Measurements from ENCODE around the gene NYAP1.
"Not testable (repeated sequence)": the region's sequence is repeated elsewhere in the genome, so short reads cannot be mapped to it uniquely, and the experiment has no call there.

Gene NYAP1

DNA sequence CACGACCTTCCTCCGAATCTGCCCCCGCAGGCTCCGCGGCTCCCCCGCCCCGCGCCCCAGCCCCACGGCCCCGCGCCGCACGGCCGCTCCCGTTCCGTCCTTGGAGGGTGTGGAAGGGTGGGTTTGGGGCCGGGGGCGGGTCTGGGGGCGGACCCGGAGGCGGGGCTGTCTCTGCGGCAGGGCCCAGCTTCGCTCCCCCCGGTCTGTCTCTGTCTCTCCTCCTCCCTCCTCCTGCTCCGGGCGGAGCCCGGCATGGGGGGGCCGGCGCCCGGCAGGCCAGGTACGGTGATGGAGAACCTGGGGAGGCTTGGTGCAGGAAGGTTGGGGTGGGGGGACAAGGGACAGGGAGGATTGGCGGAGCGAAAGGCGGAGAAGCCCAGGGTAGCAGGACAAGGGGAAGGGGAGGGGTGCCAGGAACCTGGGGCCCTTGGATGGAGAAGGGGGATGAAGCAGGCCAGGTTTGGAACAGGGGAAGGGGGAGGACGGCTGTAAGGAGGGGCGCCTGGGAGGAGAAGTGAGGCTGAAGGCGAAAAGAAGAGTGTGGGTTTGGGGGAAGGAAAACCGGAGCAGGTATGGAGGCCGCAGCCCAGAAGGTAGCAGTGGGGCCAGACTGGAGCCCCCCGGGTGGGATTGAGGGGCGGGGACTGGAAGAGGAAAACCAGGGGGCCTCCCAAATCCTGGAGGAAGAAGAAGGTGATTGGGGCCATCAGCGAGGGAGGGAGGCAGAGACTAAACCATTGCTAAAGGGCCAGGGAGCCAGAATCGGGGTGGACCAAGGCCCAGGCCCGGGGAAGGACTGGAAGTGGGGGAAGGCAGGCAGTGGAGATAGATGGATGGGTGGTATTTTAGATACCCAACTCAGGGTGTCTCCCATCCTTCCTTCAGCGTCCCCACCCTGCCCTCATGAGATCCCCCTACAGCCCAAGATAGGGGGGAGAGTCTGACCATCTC lies at the start of gene NYAP1:
TSS of gene NYAP1 (plus strand) at position 206 of the 951 bp plus-strand sequence. CDS start 1,385 bp downstream, outside the sequence.
- TF ChIP-seq, protein P1, sequence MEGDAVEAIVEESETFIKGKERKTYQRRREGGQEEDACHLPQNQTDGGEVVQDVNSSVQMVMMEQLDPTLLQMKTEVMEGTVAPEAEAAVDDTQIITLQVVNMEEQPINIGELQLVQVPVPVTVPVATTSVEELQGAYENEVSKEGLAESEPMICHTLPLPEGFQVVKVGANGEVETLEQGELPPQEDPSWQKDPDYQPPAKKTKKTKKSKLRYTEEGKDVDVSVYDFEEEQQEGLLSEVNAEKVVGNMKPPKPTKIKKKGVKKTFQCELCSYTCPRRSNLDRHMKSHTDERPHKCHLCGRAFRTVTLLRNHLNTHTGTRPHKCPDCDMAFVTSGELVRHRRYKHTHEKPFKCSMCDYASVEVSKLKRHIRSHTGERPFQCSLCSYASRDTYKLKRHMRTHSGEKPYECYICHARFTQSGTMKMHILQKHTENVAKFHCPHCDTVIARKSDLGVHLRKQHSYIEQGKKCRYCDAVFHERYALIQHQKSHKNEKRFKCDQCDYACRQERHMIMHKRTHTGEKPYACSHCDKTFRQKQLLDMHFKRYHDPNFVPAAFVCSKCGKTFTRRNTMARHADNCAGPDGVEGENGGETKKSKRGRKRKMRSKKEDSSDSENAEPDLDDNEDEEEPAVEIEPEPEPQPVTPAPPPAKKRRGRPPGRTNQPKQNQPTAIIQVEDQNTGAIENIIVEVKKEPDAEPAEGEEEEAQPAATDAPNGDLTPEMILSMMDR (conservative IDR thresholded peaks at IDR 0.05; ENCODE audit: control insufficient read depth, insufficient read depth, low read depth, low read length): no peak
- H3K4me3 ChIP-seq (ENCODE audit: control insufficient read depth, low read depth, low read length): peak within 1 kb of the TSS; percentile 50
- no peak for DNase-seq (ENCODE audit: low read depth)

DNA sequence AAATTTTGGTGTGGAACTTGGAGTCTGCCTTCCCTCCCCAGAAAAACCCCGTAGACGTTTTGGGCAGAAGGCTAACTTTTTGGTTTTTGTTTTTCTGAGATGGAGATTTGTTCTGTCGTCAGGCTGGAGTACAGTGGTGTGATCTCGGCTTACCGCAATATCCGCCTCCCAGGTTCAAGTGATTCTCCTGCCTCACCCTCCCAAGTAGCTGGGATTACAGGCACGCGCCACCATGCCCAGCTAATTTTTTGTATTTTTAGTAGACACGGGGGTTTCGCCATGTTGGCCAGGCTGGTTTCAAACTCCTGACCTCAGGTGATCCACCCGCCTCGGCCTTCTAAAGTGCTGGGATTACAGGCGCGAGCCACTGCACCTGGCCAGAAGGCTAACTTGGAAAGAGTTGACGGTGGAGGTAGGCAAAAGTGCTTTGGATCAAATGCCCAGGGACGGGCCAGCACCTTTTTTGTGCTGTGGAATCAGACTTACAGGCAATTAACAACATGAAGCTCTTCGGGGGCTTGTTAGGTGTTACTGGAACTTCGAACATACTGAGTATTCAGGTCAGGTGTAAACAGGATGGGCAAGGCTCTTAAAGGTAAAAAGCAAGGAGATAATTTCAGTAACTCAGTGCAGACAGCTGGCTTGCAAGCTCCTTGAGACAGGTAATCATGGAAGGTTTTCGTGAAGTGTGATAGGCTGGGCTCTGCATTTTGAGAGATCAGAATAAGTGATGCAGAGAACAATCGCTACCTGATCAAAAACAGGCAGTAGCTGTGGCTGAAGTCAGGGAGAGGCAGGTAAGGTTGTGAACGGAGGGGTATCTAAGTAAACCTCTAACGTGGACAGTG lies 49.2 kb upstream of the NYAP1 start:
- DNase-seq (ENCODE audit: low read depth): no peak

DNA sequence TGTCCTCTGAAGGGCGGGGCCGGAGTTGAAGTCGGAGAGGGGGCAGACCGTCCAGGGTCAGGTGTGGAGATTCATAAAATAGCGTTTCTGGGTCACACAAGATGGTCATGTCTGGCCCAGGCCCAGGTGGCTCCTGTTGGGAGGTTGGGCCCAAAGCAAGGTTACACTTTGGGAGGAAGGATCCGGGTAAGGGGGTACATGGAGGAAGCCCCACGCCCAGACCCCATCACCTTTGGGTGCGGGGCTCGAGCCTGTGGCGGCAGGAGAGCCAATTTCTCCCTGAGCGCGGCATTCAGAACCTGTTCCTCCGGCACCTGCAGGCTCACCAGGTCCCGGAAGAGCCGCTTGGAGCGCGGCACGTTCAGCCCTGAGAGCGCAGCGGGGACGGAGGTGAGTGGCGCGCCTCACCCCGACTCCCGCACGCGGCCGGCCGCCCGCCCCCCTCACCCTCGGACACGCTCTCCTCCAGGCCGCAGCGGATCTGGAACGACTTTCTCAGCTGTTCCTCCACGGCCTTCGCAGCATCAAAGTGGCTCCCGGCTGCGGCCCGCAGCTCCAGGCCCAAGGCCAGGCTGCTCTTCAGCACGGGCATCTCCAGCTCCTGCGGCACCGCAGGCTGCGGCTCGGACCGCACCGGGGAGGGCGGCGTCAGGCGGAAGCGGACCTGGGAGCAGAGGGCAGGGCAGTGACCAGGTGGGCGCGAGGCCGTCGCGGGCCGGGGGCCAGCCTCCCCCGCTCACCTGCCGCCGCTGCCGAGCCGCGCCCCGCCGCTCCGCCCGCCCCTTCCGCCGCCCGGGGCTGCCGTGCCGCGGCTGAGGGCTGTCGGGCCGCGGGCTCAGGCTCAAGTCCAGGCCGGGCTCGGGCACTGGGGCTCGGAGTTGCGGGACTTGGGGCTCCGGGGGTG lies 48.1 kb upstream of the NYAP1 start:
- DNase-seq (ENCODE audit: low read depth): no peak
- TF ChIP-seq, protein P1 (conservative IDR thresholded peaks at IDR 0.05; ENCODE audit: control insufficient read depth, insufficient read depth, low read depth, low read length): no peak
- H3K4me3 ChIP-seq (ENCODE audit: control insufficient read depth, low read depth, low read length): peak overlapping the region; percentile 66

More for the DNA sequence above, 49.2 kb upstream of the NYAP1 start:
- H3K4me3 ChIP-seq (ENCODE audit: control insufficient read depth, low read depth, low read length): peak overlapping the region; percentile 66
- TF ChIP-seq, protein P1 (conservative IDR thresholded peaks at IDR 0.05; ENCODE audit: control insufficient read depth, insufficient read depth, low read depth, low read length): no peak

DNA sequence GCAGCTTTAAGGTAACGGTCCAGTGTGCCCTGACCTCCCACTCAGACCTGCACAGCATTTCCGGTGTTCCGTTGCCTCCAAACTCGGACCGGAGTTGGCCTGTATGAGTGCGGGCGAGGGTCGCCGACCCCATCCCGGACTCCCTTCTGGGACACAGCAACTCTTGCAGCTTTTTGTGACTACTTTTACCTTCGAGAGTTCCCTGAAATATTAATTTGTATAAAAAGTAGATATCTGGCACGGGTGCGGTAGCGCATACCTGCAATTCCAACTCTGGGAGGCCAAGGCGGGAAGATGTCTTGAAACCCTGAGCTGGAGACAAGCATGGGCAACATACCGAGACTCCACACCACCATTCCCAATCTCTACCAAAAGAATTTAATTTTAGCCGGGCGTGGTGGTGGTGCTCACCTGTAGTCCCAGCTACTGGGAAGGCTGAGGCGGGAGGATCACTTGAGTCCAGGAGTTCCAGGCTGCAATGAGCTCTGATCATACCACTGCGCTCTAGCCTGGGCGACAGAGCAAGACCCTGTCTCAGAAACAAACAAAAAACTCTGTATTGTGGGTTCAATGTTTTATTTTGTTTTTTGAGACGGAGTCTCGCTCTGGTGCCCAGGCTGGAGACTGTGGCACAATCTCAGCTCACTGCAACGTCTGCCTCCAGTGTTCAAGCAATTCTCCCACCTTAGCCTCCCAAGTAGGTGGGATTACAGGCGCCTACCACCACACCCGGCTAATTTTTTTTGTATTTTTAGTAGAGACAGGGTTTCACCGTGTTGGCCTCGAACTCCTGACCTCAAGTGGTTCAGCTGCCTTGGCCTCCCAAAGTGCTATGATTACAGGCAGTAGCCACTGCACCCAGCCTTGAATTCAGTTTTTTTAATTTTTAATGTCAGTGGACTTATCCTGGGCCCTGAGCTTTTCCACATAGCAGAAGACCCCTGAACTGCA lies 46.3 kb upstream of the NYAP1 start:
- no peak overlapping the region for H3K4me3 ChIP-seq (ENCODE audit: control insufficient read depth, low read depth, low read length)
- no peak for DNase-seq (ENCODE audit: low read depth)
- TF ChIP-seq, protein P1 (conservative IDR thresholded peaks at IDR 0.05; ENCODE audit: control insufficient read depth, insufficient read depth, low read depth, low read length): no peak

DNA sequence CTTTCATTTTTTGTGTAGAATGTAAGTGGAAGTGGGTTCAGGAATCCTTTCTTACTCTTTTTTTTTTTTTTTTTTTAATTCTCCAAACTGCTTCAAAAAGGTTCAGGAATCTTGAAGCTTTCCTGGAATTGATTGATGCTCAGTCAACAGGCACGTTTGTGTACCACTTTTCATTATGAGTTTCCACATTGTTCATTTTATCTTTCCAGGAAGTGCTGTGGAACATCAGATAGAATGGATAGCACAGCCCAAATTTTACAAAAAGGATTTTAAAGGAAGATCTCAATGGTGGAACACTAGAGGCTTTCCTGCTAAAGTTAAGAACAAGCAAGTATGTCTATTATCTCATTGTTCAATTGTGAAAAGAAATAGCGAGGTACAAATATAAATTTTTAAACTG lies 45.6 kb upstream of the NYAP1 start:
- no peak for DNase-seq (ENCODE audit: low read depth)
- H3K4me3 ChIP-seq (ENCODE audit: control insufficient read depth, low read depth, low read length): no peak overlapping the region
- TF ChIP-seq, protein P1 (conservative IDR thresholded peaks at IDR 0.05; ENCODE audit: control insufficient read depth, insufficient read depth, low read depth, low read length): no peak

DNA sequence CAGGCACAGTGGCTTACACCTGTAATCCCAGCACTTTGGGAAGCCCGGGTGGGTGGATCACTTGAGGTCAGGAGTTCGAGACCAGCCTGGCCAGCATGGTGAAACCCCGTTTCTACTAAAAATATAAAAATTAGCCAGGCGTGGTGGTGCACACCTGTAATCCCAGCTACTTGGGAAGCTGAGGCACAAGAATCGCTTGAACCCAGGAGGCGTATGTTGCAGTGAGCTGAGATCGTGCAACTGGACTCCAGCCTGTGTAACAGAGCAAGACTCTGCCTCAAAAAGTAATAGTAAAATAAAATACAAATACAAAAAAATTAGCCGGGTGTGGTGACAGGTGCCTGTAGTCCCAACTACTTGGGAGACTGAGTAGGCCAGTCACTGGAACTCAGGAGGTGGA lies 45.0 kb upstream of the NYAP1 start:
- DNase-seq (ENCODE audit: low read depth): not testable (repeated sequence)

DNA sequence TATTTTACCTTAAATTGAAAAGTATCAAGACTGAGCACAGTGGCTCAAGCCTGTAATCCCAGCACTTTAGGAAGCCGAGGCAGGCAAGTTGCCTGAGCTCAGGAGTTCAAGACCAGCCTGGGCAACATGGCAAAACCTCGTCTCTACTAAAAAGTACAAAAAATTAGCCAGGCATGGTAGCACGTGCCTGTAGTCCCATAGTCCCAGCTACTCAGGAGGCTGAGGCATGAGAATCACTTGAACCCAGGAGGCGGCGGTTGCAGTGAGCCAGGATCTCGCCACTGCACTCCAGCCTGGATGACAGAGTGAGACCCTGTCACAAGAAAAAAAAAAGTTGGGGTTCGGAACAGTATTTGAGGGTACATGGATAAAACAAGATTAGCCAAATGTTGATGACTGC lies 44.5 kb upstream of the NYAP1 start:
- H3K4me3 ChIP-seq (ENCODE audit: control insufficient read depth, low read depth, low read length); DNase-seq (ENCODE audit: low read depth): not testable (repeated sequence)

More for the DNA sequence above, 45.0 kb upstream of the NYAP1 start:
- not testable (repeated sequence) for H3K4me3 ChIP-seq (ENCODE audit: control insufficient read depth, low read depth, low read length)
